Ovary (tissue), 9 donors: ENCODE results near the gene MAST4. TPM values are rescaled to one million over a fixed set of nuclear protein-coding genes. Genes with fewer than 3 reads are reported as not detected.
A peak's percentile ranks its signal among the peaks of the same experiment; 100 is the strongest.

Source experiments
- DNase-seq, 5 donors: peaks; one replicate each; pipeline ENCODE4 v3.0.0-alpha.2; 2019 to 2020
- H3K27ac ChIP-seq, 2 donors: fragments of 200-600 bp; one replicate each; pipeline versions ENCODE4 v1.5.1 to v1.8.0; 2019 to 2022
- H3K27me3 ChIP-seq: fragments of 200-600 bp; one replicate; pipeline ENCODE4 v1.8.0; 2022
- H3K36me3 ChIP-seq: fragments of 200-600 bp; sonication (generic); one replicate; pipeline ENCODE4 v1.5.1; 2019
- H3K4me1 ChIP-seq: one replicate; pipeline ENCODE4 v1.8.1; 2013; ENCODE audit warnings: mild to moderate bottlenecking, moderate library complexity; ENCODE audit not compliant: insufficient read depth
- H3K4me3 ChIP-seq: fragments of 200-600 bp; sonication (generic); one replicate; pipeline ENCODE4 v1.5.1; 2017
- H3K9me3 ChIP-seq, 2 donors: fragments of 200-600 bp in 1 of 2; sonication (generic) in 1 of 2; one replicate each; pipeline versions ENCODE4 v1.5.1 to v1.8.1; 2013 to 2019; ENCODE audit warnings: mild to moderate bottlenecking in 1 of 2, moderate library complexity in 1 of 2
- EP300 ChIP-seq: sonication (generic); formaldehyde crosslinking; IDR thresholded peaks from one replicate; pipeline ENCODE4 v1.6.1; 2017; ENCODE audit warnings: antibody characterized with exemption
- POLR2A ChIP-seq: fragments of 450-650 bp; IDR thresholded peaks from one replicate; pipeline ENCODE4 v1.6.1; 2017; ENCODE audit warnings: antibody characterized with exemption, mild to moderate bottlenecking, moderate library complexity
- whole genome bisulfite sequencing, 3 donors: extraction: QIAGEN DNeasy Blood & Tissue Kit in 1 of 3; methylation state at CpG; one replicate each; pipeline versions ENCODE4 v1.1.5 to v1.1.7; 2013 to 2017; 5-methylcytosine and 5-hydroxymethylcytosine counted together
- intact Hi-C, 4 donors: fragments of 100-400 bp; cut with DNase I; formaldehyde crosslinking; loops; one replicate each; pipeline versions ENCODE4 v1.11.0 to v1.15.1; 2022 to 2023
- polyA plus RNA-seq, 2 donors: library from polyadenylated mRNA; stranded (reverse); fragments of 200-250 nt in 1 of 2; fragments of 350-450 nt in 1 of 2; fragmentation: Illumina TruSeq in 1 of 2; extraction: RNeasy Lipid Tissue Mini Kit (QIAGEN cat#74804) in 1 of 2; gene quantifications; one replicate each; pipeline ENCODE4 v1.2.3, GENCODE V29; 2013 to 2014
- total RNA-seq, 7 donors: library from RNA; depleted of rRNA in 2 of 7; stranded (reverse); fragments of >200 nt in 2 of 7; fragmentation: NEBNext Ultra II Directional in 3 of 7; extraction: Animal tissue kit (Norgen Biotek cat#: 25700) in 3 of 7; gene quantifications; one replicate each; pipeline versions ENCODE4 v1.1.0 to v1.2.4, GENCODE V29; 2016 to 2023
- TF ChIP-seq, protein P1 (sequence below), 3 donors: fragments of 450-650 bp in 2 of 3; fragments of 200-600 bp in 1 of 3; IDR thresholded peaks; one replicate each; pipeline versions ENCODE4 v1.5.1 to v1.8.0; 2016 to 2022; ENCODE audit warnings: antibody characterized with exemption in 3 of 3, mild to moderate bottlenecking in 1 of 3
- donor health status: DM: no; HTN: no; CAD: no; lungs with moderate emphysema.
- donor health status: DM: no; HTN: no; CAD: no.
- donor health status: Bipolar disorder and iron deficiency.
- donor health status: DM: yes; HTN: yes; CAD: no.
- donor health status: DM: no; HTN: no; CAD: no.
- donor health status: DM: yes; HTN: yes; CAD: no.

The MAST4 gene
- total and polyA plus RNA-seq, 9 donors: 11.6 to 86.3 (median 57.6) TPM

- no peak overlapping the region for H3K4me3 ChIP-seq
- no peaks in the 10 kb centered on the region for H3K27me3 ChIP-seq
- peak overlapping the region in 1 of 2 donors; percentile 21 for H3K27ac ChIP-seq
- 33 to 52% (median 34%) methylated on average over 4 of the region's 4 CpGs for WGBS, 3 donors
- H3K36me3 ChIP-seq: no peaks in the 10 kb centered on the region
- no peaks in the 10 kb centered on the region for H3K9me3 ChIP-seq
- intact Hi-C loops: no loop called here
- TF ChIP-seq POLR2A (no peak), EP300 (no peak)
- TF ChIP-seq, protein P1, sequence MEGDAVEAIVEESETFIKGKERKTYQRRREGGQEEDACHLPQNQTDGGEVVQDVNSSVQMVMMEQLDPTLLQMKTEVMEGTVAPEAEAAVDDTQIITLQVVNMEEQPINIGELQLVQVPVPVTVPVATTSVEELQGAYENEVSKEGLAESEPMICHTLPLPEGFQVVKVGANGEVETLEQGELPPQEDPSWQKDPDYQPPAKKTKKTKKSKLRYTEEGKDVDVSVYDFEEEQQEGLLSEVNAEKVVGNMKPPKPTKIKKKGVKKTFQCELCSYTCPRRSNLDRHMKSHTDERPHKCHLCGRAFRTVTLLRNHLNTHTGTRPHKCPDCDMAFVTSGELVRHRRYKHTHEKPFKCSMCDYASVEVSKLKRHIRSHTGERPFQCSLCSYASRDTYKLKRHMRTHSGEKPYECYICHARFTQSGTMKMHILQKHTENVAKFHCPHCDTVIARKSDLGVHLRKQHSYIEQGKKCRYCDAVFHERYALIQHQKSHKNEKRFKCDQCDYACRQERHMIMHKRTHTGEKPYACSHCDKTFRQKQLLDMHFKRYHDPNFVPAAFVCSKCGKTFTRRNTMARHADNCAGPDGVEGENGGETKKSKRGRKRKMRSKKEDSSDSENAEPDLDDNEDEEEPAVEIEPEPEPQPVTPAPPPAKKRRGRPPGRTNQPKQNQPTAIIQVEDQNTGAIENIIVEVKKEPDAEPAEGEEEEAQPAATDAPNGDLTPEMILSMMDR (IDR thresholded peaks at IDR 0.05): no peak
- peak in 3 of 5 donors; percentile 18 to 22 (median 18) for DNase-seq
- peaks cover 8% of the 10 kb centered on the region for H3K4me1 ChIP-seq
Measured at GRCh38 chr5:67094476-67095300, 498.5 kb downstream of the MAST4 start.

- Histone ChIP-seq H3K36me3 (no peaks in the 10 kb centered on the region), H3K9me3 (no peaks in the 10 kb centered on the region), H3K4me1 (peaks cover 8% of the 10 kb centered on the region), H3K27me3 (no peaks in the 10 kb centered on the region), H3K27ac (peak overlapping the region in 1 of 2 donors; percentile 21), H3K4me3 (peak overlapping the region; percentile 12)
- TF ChIP-seq POLR2A (no peak), EP300 (no peak)
- TF ChIP-seq, protein P1 (IDR thresholded peaks at IDR 0.05): no peak
- DNase-seq: peak; percentile 34 to 71 (median 55)
- intact Hi-C loops: no loop called here
- WGBS, 3 donors: 9 to 11% (median 9%) methylated on average over 8 of the region's 8 CpGs
Measured at GRCh38 chr5:67095346-67096171, 499.4 kb downstream of the MAST4 start.

GRCh38 chr5:67098656-67099055 is 502.5 kb downstream of the MAST4 start:
- TF ChIP-seq EP300 (no peak), POLR2A (no peak)
- TF ChIP-seq, protein P1 (IDR thresholded peaks at IDR 0.05): no peak
- Histone ChIP-seq H3K4me1 (peaks cover 5% of the 10 kb centered on the region), H3K4me3 (no peak overlapping the region), H3K27ac (no peak overlapping the region), H3K27me3 (no peaks in the 10 kb centered on the region), H3K9me3 (no peaks in the 10 kb centered on the region), H3K36me3 (no peaks in the 10 kb centered on the region)
- no peak for DNase-seq
- intact Hi-C loops: no loop called here

DNA sequence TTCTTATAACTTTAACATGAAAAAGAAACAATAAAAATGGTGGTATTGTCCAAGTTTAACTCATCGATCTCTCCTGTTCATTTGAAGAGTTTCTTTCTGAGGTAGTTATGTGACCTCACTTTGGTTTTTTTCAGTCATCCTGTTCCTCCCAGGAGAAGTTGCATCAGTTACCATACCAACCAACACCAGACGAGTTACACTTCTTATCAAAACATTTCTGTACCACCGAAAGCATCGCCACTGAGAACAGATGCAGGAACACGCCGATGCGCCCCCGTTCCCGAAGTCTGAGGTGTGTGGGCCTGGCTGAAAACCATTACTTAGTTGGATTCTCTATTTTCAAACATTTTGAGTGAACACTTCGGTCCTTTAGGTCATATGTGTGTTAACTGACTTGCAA is 504.1 kb downstream of the MAST4 start:
- H3K4me1 ChIP-seq: no peaks in the 10 kb centered on the region
- WGBS, 3 donors: 96 to 97% (median 96%) methylated on average over 10 of the region's 10 CpGs
- TF ChIP-seq, protein P1 (IDR thresholded peaks at IDR 0.05): no peak
- TF ChIP-seq POLR2A (no peak), EP300 (no peak)
- intact Hi-C loops: no loop called here
- H3K27me3 ChIP-seq: no peaks in the 10 kb centered on the region
- DNase-seq: no peak
- H3K36me3 ChIP-seq: no peaks in the 10 kb centered on the region
- no peaks in the 10 kb centered on the region for H3K9me3 ChIP-seq
- no peak overlapping the region for H3K4me3 ChIP-seq
- H3K27ac ChIP-seq: no peak overlapping the region
